ENCODE data around the gene MED26.
"Not testable (repeated sequence)": the region's sequence is repeated elsewhere in the genome, so short reads cannot be mapped to it uniquely, and the experiment has no call there.

MED26 gene

GRCh38 chr19:16673839-16674238 lies 45.8 kb upstream of the MED26 start:
- not testable (repeated sequence) for H3K27me3 ChIP-seq (ENCODE audit: control insufficient read depth in 3 of 3, insufficient read depth in 3 of 3, low read depth in 1 of 3, low read length in 3 of 3); H2BK15ac ChIP-seq (ENCODE audit: low read length); H3K4ac ChIP-seq (ENCODE audit: low read length); H4K8ac ChIP-seq (ENCODE audit: low read depth, low read length); H2BK120ac ChIP-seq (ENCODE audit: low read depth, low read length); H2BK5ac ChIP-seq (ENCODE audit: low read length); H3K27ac ChIP-seq (replicated peaks; ENCODE audit: low read length); H3K4me3 ChIP-seq (ENCODE audit: low read length in 2 of 2); H3K9me3 ChIP-seq (replicated peaks in 1 of 2; ENCODE audit: control insufficient read depth in 2 of 2, insufficient read depth in 1 of 2, low read depth in 1 of 2, low read length in 2 of 2); H2BK12ac ChIP-seq (ENCODE audit: low read length); H3K79me1 ChIP-seq (ENCODE audit: low read depth, low read length); H2AK5ac ChIP-seq (ENCODE audit: low read depth, low read length); H3K23ac ChIP-seq (ENCODE audit: low read depth, low read length, poor library complexity); H3K4me1 ChIP-seq (ENCODE audit: control insufficient read depth in 2 of 2, insufficient read depth in 1 of 2, low read depth in 1 of 2, low read length in 2 of 2); H3K4me2 ChIP-seq (ENCODE audit: insufficient read depth, low read length, poor library complexity, severe bottlenecking); H3K9ac ChIP-seq (ENCODE audit: low read depth, low read length, poor library complexity); H3K36me3 ChIP-seq (replicated peaks in 1 of 2; ENCODE audit: control insufficient read depth in 2 of 2, insufficient read depth in 2 of 2, low read length in 2 of 2); H2AFZ ChIP-seq (ENCODE audit: low read length); H3K18ac ChIP-seq (ENCODE audit: low read length); H4K91ac ChIP-seq (ENCODE audit: low read depth, low read length, poor library complexity); DNase-seq (ENCODE audit: low spot score); H3K14ac ChIP-seq (ENCODE audit: low read length)
- no CpG with 5 or more reads among the region's 4 CpGs for WGBS, 2 donors (ENCODE audit: extremely low coverage in 2 of 2, insufficient read length in 2 of 2, insufficient replicate concordance in 1 of 2)

- no peak overlapping the region for H3K4me3 ChIP-seq (ENCODE audit: low read length in 2 of 2)
These were observed 45.2 kb upstream of the MED26 start for GRCh38 chr19:16673231-16673630.

GRCh38 chr19:16671652-16672274 lies 43.8 kb upstream of the MED26 start:
- Histone ChIP-seq H3K23ac (ENCODE audit: low read depth, low read length, poor library complexity) (no peak overlapping the region), H3K36me3 (replicated peaks in 1 of 2; ENCODE audit: control insufficient read depth in 2 of 2, insufficient read depth in 2 of 2, low read length in 2 of 2) (no peaks in the 10 kb centered on the region), H2BK5ac (ENCODE audit: low read length) (no peak overlapping the region), H2AK5ac (ENCODE audit: low read depth, low read length) (no peak overlapping the region), H2AFZ (ENCODE audit: low read length) (no peak overlapping the region), H3K4me3 (ENCODE audit: low read length in 2 of 2) (no peak overlapping the region), H3K27ac (replicated peaks; ENCODE audit: low read length) (no peak overlapping the region), H3K14ac (ENCODE audit: low read length) (no peak overlapping the region), H3K4me2 (ENCODE audit: insufficient read depth, low read length, poor library complexity, severe bottlenecking) (no peak overlapping the region), H3K79me1 (ENCODE audit: low read depth, low read length) (no peaks in the 10 kb centered on the region), H2BK120ac (ENCODE audit: low read depth, low read length) (no peak overlapping the region), H3K9ac (ENCODE audit: low read depth, low read length, poor library complexity) (no peak overlapping the region), H3K9me3 (replicated peaks in 1 of 2; ENCODE audit: control insufficient read depth in 2 of 2, insufficient read depth in 1 of 2, low read depth in 1 of 2, low read length in 2 of 2) (no peaks in the 10 kb centered on the region), H3K4me1 (ENCODE audit: control insufficient read depth in 2 of 2, insufficient read depth in 1 of 2, low read depth in 1 of 2, low read length in 2 of 2) (no peaks in the 10 kb centered on the region), H2BK12ac (ENCODE audit: low read length) (no peak overlapping the region), H3K18ac (ENCODE audit: low read length) (no peak overlapping the region), H3K4ac (ENCODE audit: low read length) (no peak overlapping the region), H4K91ac (ENCODE audit: low read depth, low read length, poor library complexity) (no peak overlapping the region), H2BK15ac (ENCODE audit: low read length) (no peak overlapping the region), H3K27me3 (ENCODE audit: control insufficient read depth in 3 of 3, insufficient read depth in 3 of 3, low read depth in 1 of 3, low read length in 3 of 3) (no peaks in the 10 kb centered on the region), H4K8ac (ENCODE audit: low read depth, low read length) (no peak overlapping the region)
- DNase-seq (ENCODE audit: low spot score) = no peak
- no CpG with 5 or more reads among the region's 12 CpGs for WGBS, 2 donors (ENCODE audit: extremely low coverage in 2 of 2, insufficient read length in 2 of 2, insufficient replicate concordance in 1 of 2)

More at GRCh38 chr19:16673231-16673630, 45.2 kb upstream of the MED26 start:
- Histone ChIP-seq H2BK15ac (ENCODE audit: low read length) (no peak overlapping the region), H2AFZ (ENCODE audit: low read length) (no peak overlapping the region), H3K23ac (ENCODE audit: low read depth, low read length, poor library complexity) (no peak overlapping the region), H3K27me3 (ENCODE audit: control insufficient read depth in 3 of 3, insufficient read depth in 3 of 3, low read depth in 1 of 3, low read length in 3 of 3) (no peaks in the 10 kb centered on the region), H3K79me1 (ENCODE audit: low read depth, low read length) (no peaks in the 10 kb centered on the region), H4K8ac (ENCODE audit: low read depth, low read length) (no peak overlapping the region), H2BK5ac (ENCODE audit: low read length) (no peak overlapping the region), H3K9me3 (replicated peaks in 1 of 2; ENCODE audit: control insufficient read depth in 2 of 2, insufficient read depth in 1 of 2, low read depth in 1 of 2, low read length in 2 of 2) (no peaks in the 10 kb centered on the region), H4K91ac (ENCODE audit: low read depth, low read length, poor library complexity) (no peak overlapping the region), H3K4me1 (ENCODE audit: control insufficient read depth in 2 of 2, insufficient read depth in 1 of 2, low read depth in 1 of 2, low read length in 2 of 2) (no peaks in the 10 kb centered on the region), H2BK120ac (ENCODE audit: low read depth, low read length) (no peak overlapping the region), H3K36me3 (replicated peaks in 1 of 2; ENCODE audit: control insufficient read depth in 2 of 2, insufficient read depth in 2 of 2, low read length in 2 of 2) (no peaks in the 10 kb centered on the region), H3K4ac (ENCODE audit: low read length) (no peak overlapping the region), H3K18ac (ENCODE audit: low read length) (no peak overlapping the region), H3K9ac (ENCODE audit: low read depth, low read length, poor library complexity) (no peak overlapping the region), H2AK5ac (ENCODE audit: low read depth, low read length) (no peak overlapping the region), H2BK12ac (ENCODE audit: low read length) (no peak overlapping the region), H3K27ac (replicated peaks; ENCODE audit: low read length) (no peak overlapping the region), H3K14ac (ENCODE audit: low read length) (no peak overlapping the region), H3K4me2 (ENCODE audit: insufficient read depth, low read length, poor library complexity, severe bottlenecking) (no peak overlapping the region)
- DNase-seq (ENCODE audit: low spot score) = no peak
- no CpG with 5 or more reads among the region's 3 CpGs for WGBS, 2 donors (ENCODE audit: extremely low coverage in 2 of 2, insufficient read length in 2 of 2, insufficient replicate concordance in 1 of 2)

GRCh38 chr19:16670291-16670690 lies 42.3 kb upstream of the MED26 start:
- no peak overlapping the region for H2BK12ac ChIP-seq (ENCODE audit: low read length)
- H2BK120ac ChIP-seq (ENCODE audit: low read depth, low read length) = no peak overlapping the region
- H3K27ac ChIP-seq (replicated peaks; ENCODE audit: low read length) = no peak overlapping the region
- H3K14ac ChIP-seq (ENCODE audit: low read length) = no peak overlapping the region
- no peak overlapping the region for H3K4me3 ChIP-seq (ENCODE audit: low read length in 2 of 2)
- no CpG with 5 or more reads among the region's 13 CpGs for WGBS, 2 donors (ENCODE audit: extremely low coverage in 2 of 2, insufficient read length in 2 of 2, insufficient replicate concordance in 1 of 2)
- H4K91ac ChIP-seq (ENCODE audit: low read depth, low read length, poor library complexity) = no peak overlapping the region
- H3K9ac ChIP-seq (ENCODE audit: low read depth, low read length, poor library complexity) = no peak overlapping the region
- no peaks in the 10 kb centered on the region for H3K4me1 ChIP-seq (ENCODE audit: control insufficient read depth in 2 of 2, insufficient read depth in 1 of 2, low read depth in 1 of 2, low read length in 2 of 2)
- H3K36me3 ChIP-seq (replicated peaks in 1 of 2; ENCODE audit: control insufficient read depth in 2 of 2, insufficient read depth in 2 of 2, low read length in 2 of 2) = no peaks in the 10 kb centered on the region
- H3K9me3 ChIP-seq (replicated peaks in 1 of 2; ENCODE audit: control insufficient read depth in 2 of 2, insufficient read depth in 1 of 2, low read depth in 1 of 2, low read length in 2 of 2) = no peaks in the 10 kb centered on the region
- H3K27me3 ChIP-seq (ENCODE audit: control insufficient read depth in 3 of 3, insufficient read depth in 3 of 3, low read depth in 1 of 3, low read length in 3 of 3) = no peaks in the 10 kb centered on the region
- H3K18ac ChIP-seq (ENCODE audit: low read length) = no peak overlapping the region
- no peaks in the 10 kb centered on the region for H3K79me1 ChIP-seq (ENCODE audit: low read depth, low read length)
- no peak overlapping the region for H3K4me2 ChIP-seq (ENCODE audit: insufficient read depth, low read length, poor library complexity, severe bottlenecking)
- H2BK5ac ChIP-seq (ENCODE audit: low read length) = no peak overlapping the region
- no peak overlapping the region for H3K23ac ChIP-seq (ENCODE audit: low read depth, low read length, poor library complexity)
- no peak overlapping the region for H2AK5ac ChIP-seq (ENCODE audit: low read depth, low read length)
- no peak for DNase-seq (ENCODE audit: low spot score)
- H2AFZ ChIP-seq (ENCODE audit: low read length) = no peak overlapping the region
- no peak overlapping the region for H2BK15ac ChIP-seq (ENCODE audit: low read length)
- no peak overlapping the region for H4K8ac ChIP-seq (ENCODE audit: low read depth, low read length)
- H3K4ac ChIP-seq (ENCODE audit: low read length) = no peak overlapping the region

All from neuronal stem cell (in vitro differentiated cells).